CD8-positive, alpha-beta memory T cell (primary cell): Measurements from ENCODE around the gene SERPIND1. TPM values are rescaled to one million over a fixed set of nuclear protein-coding genes. Genes with fewer than 3 reads are reported as not detected.

Experiments used
- CTCF ChIA-PET: fragments of 350-600 bp; sonication (Branson Sonifier 250); formaldehyde crosslinking; loops from one replicate; lab custom pipeline; 2021; ENCODE audit warnings: antibody characterized with exemption; lab: Charles Lee
- POLR2A ChIA-PET: fragments of 350-600 bp; sonication (Branson Sonifier 250); formaldehyde crosslinking; loops from one replicate; lab custom pipeline; 2021; ENCODE audit warnings: antibody characterized with exemption; lab: Charles Lee
- DNase-seq, 5 donors: peaks; one replicate each; pipeline versions ENCODE4 v3.0.0 to v3.0.0-alpha.2; 2020 to 2022; ENCODE audit warnings: mixed read lengths in 1 of 5
- H3K27ac ChIP-seq: one replicate; pipeline ENCODE4 v1.7.0; 2013; ENCODE audit warnings: low read depth, mild to moderate bottlenecking, low read length, moderate library complexity
- H3K27me3 ChIP-seq: 2 replicates; pipeline ENCODE4 v1.7.0; 2013; ENCODE audit warnings: low read length, mild to moderate bottlenecking; ENCODE audit not compliant: insufficient read depth, poor library complexity, severe bottlenecking
- H3K36me3 ChIP-seq: 2 replicates; pipeline ENCODE4 v1.7.0; 2013; ENCODE audit warnings: mild to moderate bottlenecking, low read length, moderate library complexity; ENCODE audit not compliant: insufficient read depth
- H3K4me1 ChIP-seq: 2 replicates; pipeline ENCODE4 v1.7.0; 2013; ENCODE audit warnings: mild to moderate bottlenecking, low read length, moderate library complexity; ENCODE audit not compliant: insufficient read depth
- H3K4me3 ChIP-seq: 2 replicates; pipeline ENCODE4 v1.7.0; 2013; ENCODE audit warnings: mild to moderate bottlenecking, low read length
- H3K9me3 ChIP-seq: 2 replicates; pipeline ENCODE4 v1.7.0; 2013; ENCODE audit warnings: mild to moderate bottlenecking, low read length
- H3K27ac Mint-ChIP-seq, 8 donors: one replicate each; pipeline ENCODE4 v1.8.0; 2020 to 2021; ENCODE audit warnings: mixed read lengths in 8 of 8, mild to moderate bottlenecking in 6 of 8, inconsistent platforms in 3 of 8, moderate library complexity in 3 of 8
- H3K27me3 Mint-ChIP-seq, 2 donors: one replicate each; pipeline ENCODE4 v1.8.0; 2020 to 2021; ENCODE audit warnings: mixed read lengths in 2 of 2, mild to moderate bottlenecking in 1 of 2, moderate library complexity in 1 of 2
- H3K36me3 Mint-ChIP-seq, 3 donors: one replicate each; pipeline ENCODE4 v1.8.0; 2020 to 2021; ENCODE audit warnings: mixed read lengths in 3 of 3, inconsistent platforms in 1 of 3, mild to moderate bottlenecking in 1 of 3
- H3K4me1 Mint-ChIP-seq, 3 donors: one replicate each; pipeline ENCODE4 v1.8.0; 2020 to 2021; ENCODE audit warnings: mixed read lengths in 3 of 3, inconsistent platforms in 1 of 3, mild to moderate bottlenecking in 1 of 3
- H3K4me3 Mint-ChIP-seq, 7 donors: one replicate each; pipeline ENCODE4 v1.8.0; 2020 to 2021; ENCODE audit warnings: mixed read lengths in 7 of 7, mild to moderate bottlenecking in 6 of 7, moderate library complexity in 4 of 7, inconsistent platforms in 2 of 7
- H3K9me3 Mint-ChIP-seq, 5 donors: one replicate each; pipeline ENCODE4 v1.8.0; 2020 to 2022; ENCODE audit warnings: mixed read lengths in 5 of 5, mild to moderate bottlenecking in 3 of 5, moderate library complexity in 2 of 5, inconsistent platforms in 1 of 5
- polyA plus RNA-seq: library from polyadenylated mRNA; unstranded; fragments of 300-500 nt; fragmentation: Illumina TruSeq; gene quantifications from one replicate; pipeline ENCODE4 v1.2.3, GENCODE V29; 2021
- total RNA-seq, 2 experiments: library from RNA; stranded (reverse); gene quantifications; one replicate each; pipeline ENCODE4 v1.2.3, GENCODE V29; 2021

SERPIND1 gene
- total and polyA plus RNA-seq, 3 experiments from 2014 or later, result 0.32 TPM; not detected in 2

DNA sequence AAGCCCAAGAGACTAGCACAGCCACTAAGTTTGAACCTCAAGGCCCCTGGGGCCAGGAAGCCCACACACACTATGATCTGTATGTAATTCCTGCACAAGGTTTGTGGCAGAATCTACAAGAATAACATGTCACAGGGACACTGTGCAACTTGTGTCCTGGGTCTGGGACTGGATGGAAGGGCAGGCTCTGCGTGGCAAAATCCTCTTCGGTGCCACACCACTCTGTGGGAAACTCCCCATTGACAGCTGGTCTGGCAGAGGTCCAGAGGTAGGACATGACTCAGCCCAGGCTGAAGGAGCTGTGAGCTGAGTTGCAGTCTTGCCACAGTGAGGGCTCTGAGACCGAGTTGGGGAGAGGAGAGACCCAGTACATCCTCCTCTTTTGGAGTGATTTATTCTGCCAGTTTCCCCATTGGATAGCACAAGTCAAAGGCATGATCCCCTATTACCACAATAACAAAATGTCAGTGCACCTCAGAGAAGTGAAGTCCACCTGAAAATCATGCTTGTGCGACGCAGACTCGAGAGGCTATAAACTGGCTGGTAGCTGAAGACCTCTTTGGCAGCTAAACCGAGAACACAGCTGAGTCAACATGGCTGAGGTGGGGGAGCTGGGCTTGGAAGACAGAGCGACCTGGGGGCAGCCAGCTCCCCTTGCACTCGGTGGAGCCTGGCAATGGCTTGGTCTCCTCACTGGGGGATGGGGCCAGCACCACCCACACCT lies 23.3 kb upstream of the SERPIND1 start:
- Histone ChIP-seq H3K27ac (no peak overlapping the region), H3K27me3 (no peaks in the 10 kb centered on the region), H3K4me3 (no peak overlapping the region), H3K9me3 (no peaks in the 10 kb centered on the region), H3K36me3 (peaks cover 43% of the 10 kb centered on the region), H3K4me1 (no peaks in the 10 kb centered on the region)
- POLR2A ChIA-PET, result no interaction called here
- Mint-ChIP-seq H3K36me3 (peaks cover 0 to 86% (median 14%) of the 10 kb centered on the region in 3 donors), H3K27me3 (peaks cover 0 to 2% of the 10 kb centered on the region in 2 donors), H3K4me1 (peaks cover 0 to 11% (median 3%) of the 10 kb centered on the region in 3 donors), H3K27ac (peak overlapping the region in 4 of 8 donors; percentile 13 to 72 (median 46)), H3K4me3 (no peak overlapping the region), H3K9me3 (no peaks in the 10 kb centered on the region)
- peak in 1 of 5 donors; percentile 59 for DNase-seq
- CTCF ChIA-PET, result no interaction called here

DNA sequence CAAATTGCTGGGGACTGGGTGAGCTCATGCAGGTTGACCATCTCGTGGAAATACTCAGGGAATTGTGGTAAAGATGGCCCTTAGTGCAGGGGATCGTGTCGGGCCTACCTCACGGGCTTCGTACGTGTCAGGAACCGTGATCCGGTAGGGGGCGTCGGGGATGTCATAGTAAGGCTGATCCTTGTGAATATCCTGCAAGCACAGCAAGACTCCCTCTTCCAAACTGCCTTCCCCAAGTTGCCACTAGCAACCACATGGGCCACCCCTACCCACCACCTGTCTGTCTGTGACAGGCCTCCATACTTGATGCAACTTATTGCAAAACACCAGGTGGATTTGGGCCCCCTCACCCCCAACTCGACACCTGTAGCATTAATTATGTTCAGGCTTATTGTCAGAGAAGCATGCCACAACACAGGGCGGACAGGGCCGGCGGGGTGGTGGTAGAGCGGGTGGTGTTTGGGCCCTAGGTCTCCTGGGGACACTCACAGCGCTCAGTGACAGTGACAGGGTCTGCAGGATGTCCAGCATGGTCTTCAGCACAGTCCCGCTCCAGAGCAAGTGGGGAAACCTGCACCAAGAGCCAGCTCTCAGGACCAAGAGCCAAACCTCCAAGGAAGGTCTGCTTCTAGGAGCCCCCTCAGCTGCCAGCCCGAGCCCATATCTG lies 22.6 kb upstream of the SERPIND1 start:
- Histone ChIP-seq H3K27me3 (no peaks in the 10 kb centered on the region), H3K4me1 (no peaks in the 10 kb centered on the region), H3K27ac (no peak overlapping the region), H3K9me3 (no peaks in the 10 kb centered on the region), H3K36me3 (peaks cover 43% of the 10 kb centered on the region), H3K4me3 (no peak overlapping the region)
- peak overlapping the region in 2 of 8 donors; percentile 36 to 42 for H3K27ac Mint-ChIP-seq
- DNase-seq, result no peak
- H3K4me1 Mint-ChIP-seq, result peaks cover 0 to 11% (median 3%) of the 10 kb centered on the region in 3 donors
- peaks cover 0 to 86% (median 14%) of the 10 kb centered on the region in 3 donors for H3K36me3 Mint-ChIP-seq
- H3K9me3 Mint-ChIP-seq, result no peaks in the 10 kb centered on the region
- ChIA-PET POLR2A (no interaction called here), CTCF (interaction anchor here (1.1 kb wide), 1 partner anchor 9 kb away, joined by 3 read pairs; no protein-coding TSS in a partner anchor)
- H3K27me3 Mint-ChIP-seq, result peaks cover 0 to 2% of the 10 kb centered on the region in 2 donors
- no peak overlapping the region for H3K4me3 Mint-ChIP-seq

DNA sequence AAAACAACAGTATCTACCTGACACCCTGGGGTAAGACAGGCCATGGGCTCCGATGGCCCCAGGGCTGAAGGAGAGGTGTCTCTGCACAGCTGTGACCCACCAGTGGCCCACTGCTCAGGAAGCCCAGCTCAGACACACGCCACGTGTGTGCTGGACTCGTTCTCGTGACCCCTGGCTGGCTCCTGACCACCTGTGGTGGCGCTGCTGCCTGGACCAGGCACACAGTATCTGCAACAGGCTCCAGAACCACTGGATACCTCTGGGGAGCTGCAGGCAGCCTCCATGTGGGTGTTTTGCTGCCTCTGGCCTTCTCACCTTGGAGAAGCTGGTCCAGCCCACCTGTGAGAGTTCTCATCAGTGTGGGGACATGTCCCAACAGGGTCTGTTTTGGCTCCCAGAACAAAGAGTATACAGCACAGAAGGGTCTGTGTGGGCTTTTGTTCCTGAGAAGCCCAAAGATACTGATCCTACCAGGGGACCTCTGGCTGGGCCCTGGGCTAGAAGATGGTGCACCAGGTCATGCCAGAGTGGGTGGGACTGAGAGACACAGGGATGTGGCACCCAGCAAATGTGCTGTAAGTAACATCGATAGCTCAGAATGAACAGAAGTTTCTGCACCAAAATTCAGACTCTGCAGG lies 21.7 kb upstream of the SERPIND1 start:
- peaks cover 34% of the 10 kb centered on the region for H3K36me3 ChIP-seq
- Mint-ChIP-seq H3K4me1 (peaks cover 0 to 11% (median 3%) of the 10 kb centered on the region in 3 donors), H3K27ac (no peak overlapping the region)

DNA sequence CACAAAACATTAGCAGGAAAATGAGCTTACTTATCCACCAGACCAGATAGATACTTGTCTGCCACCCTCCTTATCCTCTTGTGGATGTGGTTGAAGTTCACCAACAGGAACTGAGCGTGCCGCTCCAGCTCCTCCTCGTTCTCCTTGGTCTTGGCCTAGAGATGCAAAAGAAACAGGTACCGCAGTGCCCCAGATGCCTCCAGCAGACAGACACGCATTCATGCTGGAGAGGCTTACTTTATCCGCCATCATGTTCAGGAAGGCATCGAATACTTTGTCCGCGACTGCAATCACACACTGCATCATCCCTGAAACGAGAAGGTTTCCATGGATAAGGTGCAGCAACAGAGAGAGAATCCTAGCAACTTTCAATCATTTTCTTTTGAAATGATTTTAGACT lies 21.0 kb upstream of the SERPIND1 start:
- no peaks in the 10 kb centered on the region for H3K9me3 Mint-ChIP-seq
- no peaks in the 10 kb centered on the region for H3K4me1 ChIP-seq
- H3K27ac ChIP-seq, result no peak overlapping the region
- peak overlapping the region in 1 of 8 donors; percentile 84 for H3K27ac Mint-ChIP-seq
- no peak for DNase-seq
- peaks cover 0 to 11% (median 3%) of the 10 kb centered on the region in 3 donors for H3K4me1 Mint-ChIP-seq
- H3K4me3 ChIP-seq, result no peak overlapping the region
- peaks cover 29% of the 10 kb centered on the region for H3K36me3 ChIP-seq
- no peaks in the 10 kb centered on the region for H3K9me3 ChIP-seq
- POLR2A ChIA-PET, result no interaction called here
- CTCF ChIA-PET, result no interaction called here
- H3K27me3 Mint-ChIP-seq, result peaks cover 0 to 2% of the 10 kb centered on the region in 2 donors
- H3K27me3 ChIP-seq, result no peaks in the 10 kb centered on the region
- peaks cover 0 to 80% (median 15%) of the 10 kb centered on the region in 3 donors for H3K36me3 Mint-ChIP-seq
- no peak overlapping the region for H3K4me3 Mint-ChIP-seq

More for the DNA sequence above, 21.7 kb upstream of the SERPIND1 start:
- Mint-ChIP-seq H3K9me3 (no peaks in the 10 kb centered on the region), H3K4me3 (no peak overlapping the region), H3K27me3 (peaks cover 0 to 2% of the 10 kb centered on the region in 2 donors), H3K36me3 (peaks cover 0 to 82% (median 13%) of the 10 kb centered on the region in 3 donors)
- Histone ChIP-seq H3K4me3 (no peak overlapping the region), H3K9me3 (no peaks in the 10 kb centered on the region), H3K27me3 (no peaks in the 10 kb centered on the region), H3K4me1 (no peaks in the 10 kb centered on the region), H3K27ac (no peak overlapping the region)
- ChIA-PET POLR2A (no interaction called here), CTCF (interaction anchor here (1.1 kb wide), 1 partner anchor 10 kb away, joined by 3 read pairs; no protein-coding TSS in a partner anchor)
- no peak for DNase-seq

DNA sequence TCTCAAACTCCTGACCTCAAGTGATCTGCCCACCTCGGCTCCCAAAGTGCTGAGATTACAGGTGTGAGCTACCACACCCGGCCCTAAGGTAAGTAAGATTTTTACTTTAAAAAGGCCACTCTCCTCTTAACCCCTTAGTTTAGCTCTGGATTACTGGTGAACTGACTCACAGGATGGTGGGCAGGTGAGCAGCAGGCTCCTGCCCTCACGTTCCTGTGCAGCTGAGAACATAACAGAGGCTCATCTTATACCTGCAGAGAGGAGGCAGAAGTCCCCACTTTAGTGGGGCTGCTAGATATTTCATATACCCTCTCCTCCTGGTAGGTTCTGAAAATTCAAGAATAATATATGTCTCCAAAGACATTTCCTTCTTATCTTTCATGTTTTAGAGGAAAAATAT lies 17.1 kb upstream of the SERPIND1 start:
- H3K27me3 Mint-ChIP-seq, result peaks cover 0 to 2% of the 10 kb centered on the region in 2 donors
- CTCF ChIA-PET, result interaction anchor here (0.9 kb wide), 1 partner anchor 27 kb away, joined by 4 read pairs; no protein-coding TSS in a partner anchor
- H3K36me3 ChIP-seq, result peaks cover 29% of the 10 kb centered on the region
- POLR2A ChIA-PET, result no interaction called here
- H3K4me3 Mint-ChIP-seq, result no peak overlapping the region
- no peak overlapping the region for H3K4me3 ChIP-seq
- no peaks in the 10 kb centered on the region for H3K9me3 ChIP-seq
- no peaks in the 10 kb centered on the region for H3K27me3 ChIP-seq
- H3K27ac ChIP-seq, result no peak overlapping the region
- no peak for DNase-seq
- H3K36me3 Mint-ChIP-seq, result peaks cover 0 to 70% (median 17%) of the 10 kb centered on the region in 3 donors
- H3K4me1 Mint-ChIP-seq, result no peaks in the 10 kb centered on the region
- no peaks in the 10 kb centered on the region for H3K9me3 Mint-ChIP-seq
- H3K4me1 ChIP-seq, result no peaks in the 10 kb centered on the region
- peak overlapping the region in 1 of 8 donors; percentile 70 for H3K27ac Mint-ChIP-seq

DNA sequence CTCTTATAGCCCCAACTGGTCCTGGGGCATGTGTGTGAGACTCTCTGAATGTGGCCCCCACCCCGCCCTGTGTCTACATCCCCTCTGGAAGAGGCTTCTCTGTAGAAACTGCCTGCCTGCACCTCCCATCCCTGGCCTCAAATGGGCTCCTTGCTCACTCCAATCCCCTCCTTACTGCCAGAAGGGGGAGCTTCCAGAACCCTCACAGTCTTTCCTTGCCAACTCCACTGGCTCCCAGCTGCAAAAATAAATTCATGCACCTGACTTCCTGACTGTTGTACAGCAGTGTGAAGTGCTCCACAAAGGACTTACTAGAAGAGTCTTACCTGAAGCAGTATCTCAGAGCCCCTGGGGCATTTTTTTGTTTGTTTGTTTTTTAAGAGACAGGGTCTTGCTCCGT lies 15.2 kb upstream of the SERPIND1 start:
- ChIA-PET POLR2A (no interaction called here), CTCF (interaction anchor here (1.4 kb wide), 1 partner anchor 17 kb away, joined by 4 read pairs; no protein-coding TSS in a partner anchor)
- no peaks in the 10 kb centered on the region for H3K9me3 Mint-ChIP-seq
- H3K36me3 Mint-ChIP-seq, result peaks cover 0 to 67% (median 14%) of the 10 kb centered on the region in 3 donors
- peaks cover 0 to 2% of the 10 kb centered on the region in 2 donors for H3K27me3 Mint-ChIP-seq
- H3K4me1 Mint-ChIP-seq, result no peaks in the 10 kb centered on the region
- no peak overlapping the region for H3K4me3 Mint-ChIP-seq
- H3K36me3 ChIP-seq, result peaks cover 21% of the 10 kb centered on the region
- H3K27ac ChIP-seq, result no peak overlapping the region
- H3K27ac Mint-ChIP-seq, result peak overlapping the region in 1 of 8 donors; percentile 46
- no peak overlapping the region for H3K4me3 ChIP-seq
- no peaks in the 10 kb centered on the region for H3K4me1 ChIP-seq
- no peaks in the 10 kb centered on the region for H3K27me3 ChIP-seq
- H3K9me3 ChIP-seq, result no peaks in the 10 kb centered on the region
- DNase-seq, result no peak

DNA sequence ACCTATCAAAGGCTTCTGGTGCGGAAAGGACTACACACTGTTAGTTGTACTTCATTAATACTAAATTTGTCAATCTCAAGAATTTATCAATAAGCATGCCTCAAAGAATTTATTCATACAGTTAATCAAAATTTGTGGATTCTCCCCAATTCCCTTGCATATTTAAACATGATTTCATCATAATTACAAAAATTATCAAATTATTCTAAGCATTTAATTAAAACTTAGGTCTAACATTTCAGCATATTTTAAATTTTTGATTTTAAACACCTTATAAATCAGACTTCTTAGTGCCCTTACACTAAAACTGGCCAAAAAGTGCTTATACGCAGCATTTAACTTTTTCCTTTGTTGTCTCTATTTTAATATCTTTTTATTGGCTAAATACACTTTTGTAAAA lies 13.8 kb upstream of the SERPIND1 start:
- Mint-ChIP-seq H3K36me3 (peaks cover 6 to 72% (median 22%) of the 10 kb centered on the region in 3 donors), H3K27ac (no peak overlapping the region), H3K4me1 (no peaks in the 10 kb centered on the region), H3K4me3 (no peak overlapping the region), H3K27me3 (peaks cover 0 to 4% of the 10 kb centered on the region in 2 donors), H3K9me3 (no peaks in the 10 kb centered on the region)
- no peak for DNase-seq
- Histone ChIP-seq H3K27me3 (no peaks in the 10 kb centered on the region), H3K27ac (no peak overlapping the region), H3K9me3 (no peaks in the 10 kb centered on the region), H3K36me3 (peaks cover 35% of the 10 kb centered on the region), H3K4me1 (no peaks in the 10 kb centered on the region), H3K4me3 (no peak overlapping the region)
- CTCF ChIA-PET, result no interaction called here
- POLR2A ChIA-PET, result no interaction called here
